ENCODE results near the gene TNFRSF4.

TNFRSF4 gene

GRCh38 chr1:1234180-1234808, 20.3 kb upstream of the TNFRSF4 start:
- DNase-seq (ENCODE audit: extremely low spot score, insufficient read length, low read depth) (no peak), FAIRE-seq (no peak)

GRCh38 chr1:1233567-1233892, 19.6 kb upstream of the TNFRSF4 start:
- FAIRE-seq = no peak

DNA sequence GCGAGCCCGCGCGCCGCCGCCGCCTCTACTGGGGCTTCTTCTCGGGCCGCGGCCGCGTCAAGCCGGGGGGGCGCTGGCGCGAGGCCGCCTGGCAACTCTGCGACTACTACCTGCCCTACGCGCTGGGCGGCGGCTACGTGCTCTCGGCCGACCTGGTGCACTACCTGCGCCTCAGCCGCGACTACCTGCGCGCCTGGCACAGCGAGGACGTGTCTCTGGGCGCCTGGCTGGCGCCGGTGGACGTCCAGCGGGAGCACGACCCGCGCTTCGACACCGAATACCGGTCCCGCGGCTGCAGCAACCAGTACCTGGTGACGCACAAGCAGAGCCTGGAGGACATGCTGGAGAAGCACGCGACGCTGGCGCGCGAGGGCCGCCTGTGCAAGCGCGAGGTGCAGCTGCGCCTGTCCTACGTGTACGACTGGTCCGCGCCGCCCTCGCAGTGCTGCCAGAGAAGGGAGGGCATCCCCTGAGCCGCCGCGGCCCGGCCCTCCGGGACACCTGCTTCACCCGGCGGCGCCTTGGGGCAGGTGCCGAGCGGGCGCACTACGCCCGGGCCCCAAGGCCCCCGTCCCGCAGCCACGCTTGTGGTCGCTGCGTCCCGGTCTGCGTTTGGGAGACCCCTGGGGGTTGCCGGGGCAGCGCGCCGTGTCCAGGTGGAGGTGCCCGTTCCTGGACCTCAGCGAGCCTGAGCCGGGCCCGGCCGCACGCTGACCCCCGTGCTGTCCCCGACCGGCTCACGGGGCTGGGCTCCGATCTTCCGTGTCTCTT, 19.0 kb upstream of the TNFRSF4 start:
- DNase-seq (ENCODE audit: extremely low spot score, insufficient read length, low read depth) (no peak), FAIRE-seq (no peak)

More at GRCh38 chr1:1233567-1233892, 19.6 kb upstream of the TNFRSF4 start:
- no peak for DNase-seq (ENCODE audit: extremely low spot score, insufficient read length, low read depth)

GRCh38 chr1:1232208-1232795, 18.3 kb upstream of the TNFRSF4 start, which contains the start of gene B3GALT6:
B3GALT6 (plus strand) TSS chr1:1232237; CDS start chr1:1232279, 42 bp downstream.
- no peak for FAIRE-seq

DNA sequence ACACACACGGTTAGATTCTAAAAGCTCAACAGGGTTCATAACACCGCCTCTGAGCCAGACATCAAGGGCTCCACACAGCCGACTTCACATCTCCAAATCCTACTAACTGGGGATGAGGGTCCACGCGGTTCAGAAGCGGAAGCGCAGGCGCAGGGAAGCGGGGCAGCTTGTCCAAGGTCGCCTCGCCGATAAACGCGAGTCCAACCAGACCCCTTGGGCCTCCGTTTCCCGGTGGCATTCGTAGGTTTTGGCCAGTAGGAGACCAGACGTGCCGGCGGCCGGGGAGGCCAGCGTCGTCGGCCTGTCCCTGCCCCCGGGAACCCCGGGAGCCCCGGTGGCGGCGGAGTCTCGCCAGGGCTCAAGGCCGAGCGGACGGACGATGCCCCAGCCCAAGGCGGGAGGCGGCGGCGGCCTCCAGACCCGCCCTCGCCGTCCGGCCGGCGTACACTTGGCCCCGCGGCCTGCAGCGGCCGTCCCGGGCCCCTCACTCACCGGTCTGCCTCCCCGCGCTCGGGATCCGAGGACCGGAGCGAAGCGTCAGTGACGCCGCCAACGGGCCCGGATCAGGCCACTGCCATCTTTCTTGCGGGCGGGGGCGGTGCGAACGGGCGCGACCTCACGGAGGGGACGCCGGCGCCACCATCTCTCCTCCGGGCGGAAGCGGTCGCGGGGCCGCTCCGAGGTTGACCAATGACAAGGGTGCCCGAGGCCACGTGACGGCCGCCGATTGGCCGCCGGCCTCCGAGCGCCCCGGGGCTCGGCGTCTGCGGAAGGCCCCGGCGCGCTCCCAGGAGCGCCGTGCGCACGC, 17.7 kb upstream of the TNFRSF4 start, which contains the start of gene SDF4:
TSS of gene SDF4 (minus strand) at position 602 of the 808 bp plus-strand sequence. CDS start 3,229 bp downstream, outside the sequence.
- FAIRE-seq (peak; percentile 96), DNase-seq (ENCODE audit: extremely low spot score, insufficient read length, low read depth) (peak; percentile 99)

More at GRCh38 chr1:1232208-1232795, 18.3 kb upstream of the TNFRSF4 start, which contains the start of gene B3GALT6:
- DNase-seq (ENCODE audit: extremely low spot score, insufficient read length, low read depth) = no peak

- DNase-seq (ENCODE audit: extremely low spot score, insufficient read length, low read depth) (no peak), FAIRE-seq (peak; percentile 54)
Observed at GRCh38 chr1:1230656-1231399, 16.9 kb upstream of the TNFRSF4 start.

GRCh38 chr1:1229770-1230169, 15.8 kb upstream of the TNFRSF4 start:
- FAIRE-seq = no peak

GRCh38 chr1:1228596-1229321, 14.8 kb upstream of the TNFRSF4 start:
- FAIRE-seq = no peak
- DNase-seq (ENCODE audit: extremely low spot score, insufficient read length, low read depth) = no peak

More at GRCh38 chr1:1229770-1230169, 15.8 kb upstream of the TNFRSF4 start:
- no peak for DNase-seq (ENCODE audit: extremely low spot score, insufficient read length, low read depth)

DNA sequence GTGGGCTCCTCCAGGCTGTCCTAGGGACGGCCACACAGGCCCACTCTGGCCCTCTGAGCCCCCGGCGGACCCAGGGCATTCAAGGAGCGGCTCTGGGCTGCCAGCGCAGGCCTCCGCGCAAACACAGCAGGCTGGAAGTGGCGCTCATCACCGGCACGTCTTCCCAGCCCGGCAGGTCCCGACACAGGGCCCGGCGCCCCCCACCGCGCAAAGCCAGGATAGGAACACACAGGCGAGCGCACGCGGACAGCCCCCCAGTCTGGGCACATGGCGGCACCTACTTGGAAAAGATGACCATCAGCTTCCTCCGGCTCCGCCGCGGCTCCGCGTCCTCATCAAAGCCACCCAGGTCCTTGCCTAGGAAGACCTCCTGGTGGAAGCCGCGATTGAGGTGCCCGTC, 14.2 kb upstream of the TNFRSF4 start:
- no peak for FAIRE-seq
- DNase-seq (ENCODE audit: extremely low spot score, insufficient read length, low read depth) = no peak

GRCh38 chr1:1227386-1227785, 13.4 kb upstream of the TNFRSF4 start:
- FAIRE-seq = no peak
- no peak for DNase-seq (ENCODE audit: extremely low spot score, insufficient read length, low read depth)

DNA sequence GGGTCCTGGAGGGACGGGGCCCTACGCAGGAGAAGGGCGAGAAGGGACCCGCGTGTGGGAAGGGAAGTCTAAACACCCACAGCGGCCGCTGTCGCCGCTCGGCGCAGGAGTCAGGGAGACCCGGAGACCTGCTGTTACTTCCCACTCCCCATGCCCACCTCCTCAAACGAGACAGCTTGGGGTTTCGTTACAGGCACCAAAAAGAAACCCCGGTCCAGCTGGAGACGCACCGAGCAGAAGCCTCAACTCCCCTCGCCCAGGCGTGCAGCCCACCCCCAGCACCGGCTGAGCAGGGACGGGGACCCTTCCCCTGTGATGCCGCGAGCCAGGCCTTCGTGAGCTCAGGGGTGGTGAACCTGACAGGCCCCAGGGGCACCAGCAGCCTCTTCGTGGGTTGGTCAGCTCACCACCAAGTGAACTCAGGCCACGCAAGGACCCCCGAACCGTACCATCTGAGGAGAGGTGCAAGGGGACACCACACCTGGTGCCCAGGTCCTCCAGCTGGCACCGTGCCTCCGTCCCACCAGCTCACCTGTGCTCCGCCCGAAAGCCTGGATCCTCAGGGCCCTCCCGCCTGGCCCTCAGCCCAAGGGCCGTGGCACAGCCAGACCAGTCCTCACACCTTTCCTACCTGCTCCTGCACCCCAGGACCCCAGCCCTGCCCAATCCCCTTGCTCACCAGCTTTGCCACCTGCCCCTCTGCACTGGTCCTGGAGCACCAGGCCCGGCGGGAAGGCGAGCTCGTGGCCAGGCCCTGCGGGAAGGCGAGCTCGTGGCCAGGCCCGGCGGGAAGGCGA, 12.8 kb upstream of the TNFRSF4 start:
- DNase-seq (ENCODE audit: extremely low spot score, insufficient read length, low read depth) = no peak
- no peak for FAIRE-seq

DNA sequence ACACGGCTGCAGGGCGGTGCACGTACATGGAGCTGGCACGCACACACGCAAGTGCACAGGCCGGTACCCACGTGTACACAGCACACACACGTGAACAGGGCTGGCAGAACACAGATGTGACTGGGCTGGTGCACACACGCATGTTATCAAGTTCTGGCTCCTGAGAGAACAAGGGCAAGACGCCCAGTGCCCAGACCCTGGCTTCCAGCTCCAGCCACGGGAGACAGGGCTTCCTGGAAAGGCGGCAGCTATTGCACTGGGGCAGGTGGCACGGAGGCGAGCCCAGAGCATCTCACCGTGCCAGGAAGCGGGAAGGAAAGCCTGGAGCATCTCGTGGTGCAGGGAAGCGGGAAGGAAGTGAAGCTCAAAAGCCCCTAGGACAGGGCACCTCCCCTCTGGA, 12.0 kb upstream of the TNFRSF4 start:
- DNase-seq (ENCODE audit: extremely low spot score, insufficient read length, low read depth) (no peak), FAIRE-seq (no peak)

DNA sequence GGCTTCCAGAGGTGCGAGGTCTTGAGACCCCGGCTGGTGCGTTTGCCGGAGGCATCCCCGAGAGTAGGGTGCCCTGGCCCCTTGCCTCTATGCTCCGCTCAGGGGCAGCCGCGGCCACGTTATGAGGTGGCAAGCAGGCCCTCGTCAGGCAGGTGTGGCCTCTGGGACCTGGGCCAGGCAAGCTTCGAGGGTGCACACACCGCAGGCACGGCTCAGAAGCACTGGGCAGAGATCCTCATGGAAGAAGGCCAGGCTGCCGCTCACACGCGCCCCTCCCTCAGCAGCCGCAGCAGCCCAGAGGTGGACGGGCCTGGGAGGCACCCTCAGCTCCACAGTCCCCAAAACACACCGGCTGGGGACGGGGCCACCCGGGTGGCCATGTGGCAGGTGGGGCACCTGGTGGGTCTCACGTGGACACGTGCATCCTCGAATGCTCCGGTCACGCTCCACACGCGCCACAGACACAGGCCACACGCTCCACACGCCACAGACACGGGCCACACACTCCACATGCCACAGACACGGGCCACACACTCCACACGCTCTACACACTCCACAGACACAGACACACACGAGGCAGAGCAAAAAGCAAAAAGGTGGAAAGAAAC, 11.4 kb upstream of the TNFRSF4 start:
- no peak for DNase-seq (ENCODE audit: extremely low spot score, insufficient read length, low read depth)
- no peak for FAIRE-seq

- DNase-seq (ENCODE audit: extremely low spot score, insufficient read length, low read depth) = no peak
- FAIRE-seq = no peak
Observed at GRCh38 chr1:1223891-1224290, 9.9 kb upstream of the TNFRSF4 start.

GRCh38 chr1:1223321-1223720, 9.4 kb upstream of the TNFRSF4 start:
- FAIRE-seq (no peak), DNase-seq (ENCODE audit: extremely low spot score, insufficient read length, low read depth) (no peak)

GRCh38 chr1:1222575-1223225, 8.7 kb upstream of the TNFRSF4 start:
- no peak for FAIRE-seq
- DNase-seq (ENCODE audit: extremely low spot score, insufficient read length, low read depth) = no peak

DNA sequence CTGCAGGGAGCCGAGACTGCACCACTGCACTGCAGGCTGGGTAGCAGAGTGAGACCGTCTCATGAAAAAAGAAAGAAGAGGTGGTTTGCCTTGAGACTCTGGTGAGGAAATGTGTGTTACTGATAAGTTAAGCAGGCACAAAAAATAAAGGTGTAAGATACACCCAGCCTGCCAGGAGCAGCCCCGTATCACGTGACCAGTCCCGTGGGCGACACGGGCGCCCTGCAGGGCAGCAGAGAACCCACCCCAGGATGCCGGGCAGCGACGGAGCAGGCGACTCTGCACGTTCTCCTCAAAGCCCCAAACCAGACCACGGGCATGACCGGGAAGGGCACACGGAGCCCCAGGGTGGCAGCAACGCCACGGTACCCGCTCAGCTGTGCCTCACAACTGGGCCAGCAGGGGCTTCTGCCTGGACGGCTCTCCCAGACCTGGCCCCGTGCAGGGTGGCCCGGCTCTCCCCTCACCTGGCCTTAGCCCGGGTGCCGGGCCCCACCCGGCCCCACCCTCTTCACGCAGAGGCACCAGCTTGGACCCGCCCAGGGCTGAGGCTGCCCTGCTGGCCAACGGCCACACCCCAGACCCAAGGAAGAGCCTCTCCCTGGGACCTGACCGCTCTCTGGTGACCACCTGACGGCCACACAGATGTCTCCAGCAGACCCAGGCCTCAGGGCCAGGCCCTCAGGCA, 8.1 kb upstream of the TNFRSF4 start:
- DNase-seq (ENCODE audit: extremely low spot score, insufficient read length, low read depth) = no peak
- no peak for FAIRE-seq

Data from GM18507 (cell line).